ENCODE data around the gene LIPC. TPM values are rescaled to one million over a fixed set of nuclear protein-coding genes. Genes with fewer than 3 reads are reported as not detected.

LIPC gene
- total and polyA plus RNA-seq, 2 experiments from 2014 or later, result not detected

DNA sequence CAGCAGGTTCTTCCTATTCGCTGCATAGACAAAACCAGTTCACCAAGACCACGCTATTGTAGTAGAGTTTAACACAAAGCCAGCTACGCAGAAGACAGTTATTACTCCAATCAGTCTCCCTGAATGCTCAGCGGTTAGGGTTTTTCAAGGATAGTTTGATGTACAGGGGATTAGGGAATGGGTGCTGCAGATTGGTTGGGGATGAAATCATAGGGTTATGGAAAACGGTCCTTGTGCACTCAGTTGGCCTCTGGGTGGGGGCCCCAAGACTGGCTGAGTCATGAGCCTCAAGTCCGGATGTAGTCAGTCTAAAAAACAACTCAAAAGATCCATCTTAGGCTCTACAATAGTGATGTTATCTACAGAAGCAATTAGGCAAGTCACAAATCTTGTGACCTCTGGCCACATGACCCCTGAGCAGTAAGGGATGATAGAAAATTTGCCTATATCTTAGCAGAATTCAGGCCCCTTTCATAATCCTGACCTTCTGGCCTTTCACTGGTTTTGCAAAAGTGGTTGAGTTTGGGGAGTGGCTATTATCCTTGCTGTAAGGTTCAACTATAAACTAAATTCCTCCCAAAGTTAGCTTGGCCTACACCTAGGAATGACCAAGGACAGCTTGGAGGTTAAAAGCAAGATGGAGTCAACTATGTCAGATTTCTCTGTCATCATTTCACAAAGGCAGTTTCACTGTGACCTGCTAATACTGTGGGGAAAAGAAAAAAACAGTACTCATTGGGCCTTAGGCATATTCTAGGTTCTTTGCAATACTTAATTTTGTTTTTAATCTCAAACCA, 57.7 kb downstream of the LIPC start:
- no peaks in the 10 kb centered on the region for H3K79me2 ChIP-seq (replicated peaks; ENCODE audit: insufficient read depth)
- H3K4me2 ChIP-seq, result no peak overlapping the region
- no peaks in the 10 kb centered on the region for H3K27me3 ChIP-seq (ENCODE audit: insufficient read depth)
- no peaks in the 10 kb centered on the region for H4K20me1 ChIP-seq (replicated peaks; ENCODE audit: insufficient read depth)
- TF ChIP-seq EZH2phosphoT487 (IDR thresholded peaks at IDR 0.05; ENCODE audit: unreplicated experiment) (no peak), ZNF331 (CRISPR knock-in tag; IDR thresholded peaks at IDR 0.05; ENCODE audit: low read depth) (no peak), STAT1 (IDR thresholded peaks at IDR 0.05; ENCODE audit: unreplicated experiment) (no peak), JUNB (IDR thresholded peaks at IDR 0.05; ENCODE audit: unreplicated experiment) (no peak), CREB1 (CRISPR knock-in tag; IDR thresholded peaks at IDR 0.05; ENCODE audit: low read depth) (no peak), POLR2AphosphoS5 (IDR thresholded peaks at IDR 0.05; ENCODE audit: low read depth) (no peak), NANOG (IDR thresholded peaks at IDR 0.05; ENCODE audit: borderline replicate concordance) (no peak)
- TF ChIP-seq, protein P1, sequence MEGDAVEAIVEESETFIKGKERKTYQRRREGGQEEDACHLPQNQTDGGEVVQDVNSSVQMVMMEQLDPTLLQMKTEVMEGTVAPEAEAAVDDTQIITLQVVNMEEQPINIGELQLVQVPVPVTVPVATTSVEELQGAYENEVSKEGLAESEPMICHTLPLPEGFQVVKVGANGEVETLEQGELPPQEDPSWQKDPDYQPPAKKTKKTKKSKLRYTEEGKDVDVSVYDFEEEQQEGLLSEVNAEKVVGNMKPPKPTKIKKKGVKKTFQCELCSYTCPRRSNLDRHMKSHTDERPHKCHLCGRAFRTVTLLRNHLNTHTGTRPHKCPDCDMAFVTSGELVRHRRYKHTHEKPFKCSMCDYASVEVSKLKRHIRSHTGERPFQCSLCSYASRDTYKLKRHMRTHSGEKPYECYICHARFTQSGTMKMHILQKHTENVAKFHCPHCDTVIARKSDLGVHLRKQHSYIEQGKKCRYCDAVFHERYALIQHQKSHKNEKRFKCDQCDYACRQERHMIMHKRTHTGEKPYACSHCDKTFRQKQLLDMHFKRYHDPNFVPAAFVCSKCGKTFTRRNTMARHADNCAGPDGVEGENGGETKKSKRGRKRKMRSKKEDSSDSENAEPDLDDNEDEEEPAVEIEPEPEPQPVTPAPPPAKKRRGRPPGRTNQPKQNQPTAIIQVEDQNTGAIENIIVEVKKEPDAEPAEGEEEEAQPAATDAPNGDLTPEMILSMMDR (conservative IDR thresholded peaks at IDR 0.05; ENCODE audit: low read depth in 2 of 2), result no peak
- TF ChIP-seq, protein P2, sequence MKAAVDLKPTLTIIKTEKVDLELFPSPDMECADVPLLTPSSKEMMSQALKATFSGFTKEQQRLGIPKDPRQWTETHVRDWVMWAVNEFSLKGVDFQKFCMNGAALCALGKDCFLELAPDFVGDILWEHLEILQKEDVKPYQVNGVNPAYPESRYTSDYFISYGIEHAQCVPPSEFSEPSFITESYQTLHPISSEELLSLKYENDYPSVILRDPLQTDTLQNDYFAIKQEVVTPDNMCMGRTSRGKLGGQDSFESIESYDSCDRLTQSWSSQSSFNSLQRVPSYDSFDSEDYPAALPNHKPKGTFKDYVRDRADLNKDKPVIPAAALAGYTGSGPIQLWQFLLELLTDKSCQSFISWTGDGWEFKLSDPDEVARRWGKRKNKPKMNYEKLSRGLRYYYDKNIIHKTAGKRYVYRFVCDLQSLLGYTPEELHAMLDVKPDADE (IDR thresholded peaks at IDR 0.05), result no peak
- 0 out of 3 replicates have a peak, but pooled peaks cover 3% of the 10 kb centered on the region for H3K36me3 Mint-ChIP-seq (ENCODE audit: low read depth)
- H3K4me1 ChIP-seq (ENCODE audit: insufficient read depth), result no peaks in the 10 kb centered on the region
- H3K4me3 Mint-ChIP-seq, result no peak overlapping the region
- H2AFZ ChIP-seq, result no peak overlapping the region
- DNase-seq (ENCODE audit: low spot score), result no peak
- H3K4me1 Mint-ChIP-seq, result peaks cover 4% of the 10 kb centered on the region; the same call in 1 of the 3 replicates
- H3F3A ChIP-seq (replicated peaks; ENCODE audit: low read depth), result no peaks in the 10 kb centered on the region
- peaks cover 4% of the 10 kb centered on the region for H3K9me2 ChIP-seq (ENCODE audit: insufficient read depth)
- H3K27ac ChIP-seq (ENCODE audit: low read depth), result no peak overlapping the region
- H3K9me3 Mint-ChIP-seq, result peaks cover 9% of the 10 kb centered on the region
- H3K27ac Mint-ChIP-seq, result no peak overlapping the region
- peaks cover 3% of the 10 kb centered on the region for H3K27me3 Mint-ChIP-seq (ENCODE audit: insufficient read depth, low read depth, poor library complexity)
- no peak for ATAC-seq
- H3K4me3 ChIP-seq, result no peak overlapping the region
- H3K36me3 ChIP-seq (ENCODE audit: insufficient read depth), result no peaks in the 10 kb centered on the region

DNA sequence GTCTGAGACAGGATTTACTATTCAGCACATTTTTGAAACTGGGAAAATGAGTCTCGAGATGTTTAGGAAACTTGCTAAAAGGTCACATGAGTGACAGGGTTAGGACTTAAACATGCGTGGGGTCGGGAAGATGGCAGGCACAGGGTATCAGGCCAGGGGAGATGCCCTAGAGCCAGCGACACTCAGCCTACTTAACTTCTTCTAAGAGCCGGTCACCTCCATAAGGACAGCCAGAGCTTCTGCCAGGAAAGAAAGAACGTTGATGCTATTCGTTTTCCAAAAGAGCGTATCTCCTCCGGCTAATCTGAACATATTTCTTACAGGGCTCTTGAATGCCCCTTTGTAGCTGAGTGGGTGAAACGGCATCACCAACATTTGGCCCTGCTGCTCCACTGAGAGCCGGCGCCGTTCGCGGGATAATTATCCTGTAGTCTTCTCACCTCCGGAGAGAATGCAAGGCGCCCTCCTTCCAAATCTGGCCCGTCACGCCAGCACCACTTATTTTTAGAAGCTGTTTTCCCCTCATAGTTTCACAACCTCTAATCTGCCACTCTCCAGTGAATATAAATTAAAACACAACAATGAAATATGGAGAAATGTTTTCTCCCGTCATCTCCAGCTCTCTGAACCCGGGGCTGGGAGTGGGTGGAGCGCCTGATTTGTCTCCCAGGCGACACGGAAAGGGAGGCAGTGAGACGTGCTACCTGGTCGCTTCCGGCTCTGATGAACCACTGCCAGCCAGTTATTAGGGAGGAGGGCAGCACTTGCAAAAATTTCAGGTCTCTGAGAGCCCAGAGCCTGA, 58.5 kb downstream of the LIPC start:
- H3F3A ChIP-seq (replicated peaks; ENCODE audit: low read depth), result no peaks in the 10 kb centered on the region
- H3K36me3 ChIP-seq (ENCODE audit: insufficient read depth), result no peaks in the 10 kb centered on the region
- peaks cover 3% of the 10 kb centered on the region for H3K27me3 Mint-ChIP-seq (ENCODE audit: insufficient read depth, low read depth, poor library complexity)
- no peak overlapping the region for H3K4me3 Mint-ChIP-seq
- H2AFZ ChIP-seq, result 0 out of 2 replicates have a peak overlapping the region, but pooled peaks have one; percentile 32
- no peak for DNase-seq (ENCODE audit: low spot score)
- no peaks in the 10 kb centered on the region for H3K79me2 ChIP-seq (replicated peaks; ENCODE audit: insufficient read depth)
- no peak overlapping the region for H3K27ac ChIP-seq (ENCODE audit: low read depth)
- H3K27ac Mint-ChIP-seq, result no peak overlapping the region
- 0 out of 3 replicates have a peak, but pooled peaks cover 3% of the 10 kb centered on the region for H3K36me3 Mint-ChIP-seq (ENCODE audit: low read depth)
- H3K9me3 Mint-ChIP-seq, result peaks cover 9% of the 10 kb centered on the region
- H3K27me3 ChIP-seq (ENCODE audit: insufficient read depth), result no peaks in the 10 kb centered on the region
- H3K4me1 ChIP-seq (ENCODE audit: insufficient read depth), result no peaks in the 10 kb centered on the region
- no peaks in the 10 kb centered on the region for H4K20me1 ChIP-seq (replicated peaks; ENCODE audit: insufficient read depth)
- H3K4me3 ChIP-seq, result no peak overlapping the region
- H3K9me2 ChIP-seq (ENCODE audit: insufficient read depth), result peaks cover 4% of the 10 kb centered on the region
- no peak overlapping the region for H3K4me2 ChIP-seq
- ATAC-seq, result no peak
- H3K4me1 Mint-ChIP-seq, result peaks cover 4% of the 10 kb centered on the region; the same call in 1 of the 3 replicates
- TF ChIP-seq, protein P1 (conservative IDR thresholded peaks at IDR 0.05; ENCODE audit: low read depth in 2 of 2), result no peak
- TF ChIP-seq JUNB (IDR thresholded peaks at IDR 0.05; ENCODE audit: unreplicated experiment) (no peak), ZNF114 (CRISPR knock-in tag; IDR thresholded peaks at IDR 0.05) (no peak), POLR2AphosphoS5 (IDR thresholded peaks at IDR 0.05; ENCODE audit: low read depth) (no peak), STAT1 (IDR thresholded peaks at IDR 0.05; ENCODE audit: unreplicated experiment) (no peak)
- TF ChIP-seq, protein P3, sequence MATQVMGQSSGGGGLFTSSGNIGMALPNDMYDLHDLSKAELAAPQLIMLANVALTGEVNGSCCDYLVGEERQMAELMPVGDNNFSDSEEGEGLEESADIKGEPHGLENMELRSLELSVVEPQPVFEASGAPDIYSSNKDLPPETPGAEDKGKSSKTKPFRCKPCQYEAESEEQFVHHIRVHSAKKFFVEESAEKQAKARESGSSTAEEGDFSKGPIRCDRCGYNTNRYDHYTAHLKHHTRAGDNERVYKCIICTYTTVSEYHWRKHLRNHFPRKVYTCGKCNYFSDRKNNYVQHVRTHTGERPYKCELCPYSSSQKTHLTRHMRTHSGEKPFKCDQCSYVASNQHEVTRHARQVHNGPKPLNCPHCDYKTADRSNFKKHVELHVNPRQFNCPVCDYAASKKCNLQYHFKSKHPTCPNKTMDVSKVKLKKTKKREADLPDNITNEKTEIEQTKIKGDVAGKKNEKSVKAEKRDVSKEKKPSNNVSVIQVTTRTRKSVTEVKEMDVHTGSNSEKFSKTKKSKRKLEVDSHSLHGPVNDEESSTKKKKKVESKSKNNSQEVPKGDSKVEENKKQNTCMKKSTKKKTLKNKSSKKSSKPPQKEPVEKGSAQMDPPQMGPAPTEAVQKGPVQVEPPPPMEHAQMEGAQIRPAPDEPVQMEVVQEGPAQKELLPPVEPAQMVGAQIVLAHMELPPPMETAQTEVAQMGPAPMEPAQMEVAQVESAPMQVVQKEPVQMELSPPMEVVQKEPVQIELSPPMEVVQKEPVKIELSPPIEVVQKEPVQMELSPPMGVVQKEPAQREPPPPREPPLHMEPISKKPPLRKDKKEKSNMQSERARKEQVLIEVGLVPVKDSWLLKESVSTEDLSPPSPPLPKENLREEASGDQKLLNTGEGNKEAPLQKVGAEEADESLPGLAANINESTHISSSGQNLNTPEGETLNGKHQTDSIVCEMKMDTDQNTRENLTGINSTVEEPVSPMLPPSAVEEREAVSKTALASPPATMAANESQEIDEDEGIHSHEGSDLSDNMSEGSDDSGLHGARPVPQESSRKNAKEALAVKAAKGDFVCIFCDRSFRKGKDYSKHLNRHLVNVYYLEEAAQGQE (IDR thresholded peaks at IDR 0.05; ENCODE audit: unreplicated experiment), result no peak
